Activated gamma-delta T cell treated with Interleukin-2 at 50 U/mL for 16 hours (primary cell): ENCODE data around the gene NID1.
"Not testable (repeated sequence)": the region's sequence is repeated elsewhere in the genome, so short reads cannot be mapped to it uniquely, and the experiment has no call there.

Experiments
- DNase-seq: peaks from one replicate; pipeline ENCODE4 v3.0.0-alpha.2; 2020

The NID1 gene

DNA sequence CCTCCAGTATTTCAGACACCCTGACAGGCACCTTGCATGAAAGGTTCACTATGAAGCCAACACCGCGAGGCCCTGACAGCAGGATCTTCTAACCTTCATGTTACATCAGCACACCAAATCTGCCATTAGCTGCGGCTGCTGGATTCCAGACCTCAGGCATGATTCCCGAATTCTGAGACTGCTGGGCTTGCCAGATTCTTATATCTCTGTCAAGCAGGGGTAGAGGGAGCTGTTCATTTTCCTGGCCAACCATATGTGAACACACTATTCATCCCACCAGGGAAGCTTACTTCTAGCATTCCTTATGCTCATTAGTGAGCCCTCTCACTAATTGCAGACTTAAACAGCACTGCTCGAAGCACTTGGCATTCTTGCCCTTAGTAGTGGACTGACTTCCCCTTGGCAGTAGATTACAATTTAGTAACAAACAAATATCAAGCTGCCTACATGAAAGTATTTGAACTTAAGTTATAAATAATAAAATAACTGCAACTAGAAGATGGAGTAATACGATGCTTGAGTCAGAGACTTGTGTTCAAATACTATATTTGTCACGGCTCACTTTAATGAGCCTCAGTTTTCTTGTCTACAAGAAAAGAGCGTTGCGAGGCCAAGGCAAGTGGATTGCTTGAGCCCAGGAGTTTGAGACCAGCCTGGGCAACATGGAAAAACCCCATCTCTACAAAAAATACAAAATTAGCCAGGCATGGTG is 43.3 kb downstream of the NID1 start:
- no peak for DNase-seq

DNA sequence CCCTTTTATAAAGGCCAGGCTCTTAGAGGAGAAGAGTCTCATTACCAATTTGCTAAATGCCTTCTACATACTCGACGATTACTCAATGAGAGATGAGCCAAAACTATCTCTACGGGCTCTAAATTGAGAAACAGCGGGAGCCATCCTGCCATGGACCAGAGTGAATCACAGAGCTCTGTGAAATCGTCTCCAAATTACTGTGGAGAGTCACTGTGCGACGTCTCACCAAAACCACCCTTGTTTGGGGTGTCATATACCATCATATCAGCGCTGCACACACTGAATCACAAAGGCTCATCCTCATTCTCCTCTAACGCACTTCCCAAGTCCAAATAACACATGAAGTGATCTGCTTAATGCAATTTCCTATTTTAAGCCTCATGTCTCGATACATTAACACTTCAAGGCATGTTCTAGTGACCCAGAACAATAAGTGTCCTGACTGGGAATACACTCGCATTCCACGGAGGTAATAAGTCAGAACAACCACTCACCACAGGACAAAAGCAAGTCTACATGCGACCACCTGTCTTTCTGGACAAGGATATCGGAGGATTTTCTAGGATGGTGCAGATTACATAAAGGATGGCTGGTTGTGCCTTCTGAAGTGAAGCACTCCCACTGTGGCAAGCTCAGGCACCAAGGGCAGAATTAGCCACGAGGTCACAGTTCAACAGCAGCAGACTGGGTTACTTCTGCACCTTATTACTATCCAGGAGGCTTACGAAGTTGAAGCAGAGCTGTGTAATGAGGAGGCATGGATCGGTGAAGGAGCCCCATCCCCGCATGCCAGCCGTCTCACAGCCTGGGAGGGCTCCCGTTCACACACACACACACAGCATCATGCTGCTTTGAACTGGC is 44.3 kb downstream of the NID1 start:
- DNase-seq: no peak

DNA sequence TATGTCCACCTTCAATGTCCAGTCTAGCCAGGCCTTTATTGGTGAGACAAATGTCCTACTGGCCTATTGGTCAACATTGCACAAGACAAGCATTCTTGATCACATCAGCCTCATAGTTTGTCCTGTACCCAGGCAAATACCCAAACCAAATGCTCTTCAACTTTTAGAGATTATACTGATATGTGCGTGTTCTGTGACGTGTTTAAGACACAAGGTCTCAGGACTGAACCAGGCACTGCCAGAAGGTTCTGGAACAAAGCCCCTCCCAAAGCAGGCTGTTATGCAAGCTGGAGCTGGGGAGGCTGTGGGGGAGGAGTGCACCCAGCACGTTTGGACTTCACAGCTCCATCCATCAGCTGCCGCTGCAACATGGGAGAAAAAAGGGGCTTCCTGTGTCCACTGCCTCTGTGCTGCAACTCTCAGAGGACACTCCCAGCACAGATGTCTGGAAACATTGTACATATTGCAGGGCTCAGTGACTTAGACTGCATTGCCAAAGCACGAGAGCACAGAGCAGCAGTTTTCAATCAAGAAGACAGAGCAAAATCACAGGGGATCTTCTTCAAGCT is 45.9 kb downstream of the NID1 start:
- no peak for DNase-seq

DNA sequence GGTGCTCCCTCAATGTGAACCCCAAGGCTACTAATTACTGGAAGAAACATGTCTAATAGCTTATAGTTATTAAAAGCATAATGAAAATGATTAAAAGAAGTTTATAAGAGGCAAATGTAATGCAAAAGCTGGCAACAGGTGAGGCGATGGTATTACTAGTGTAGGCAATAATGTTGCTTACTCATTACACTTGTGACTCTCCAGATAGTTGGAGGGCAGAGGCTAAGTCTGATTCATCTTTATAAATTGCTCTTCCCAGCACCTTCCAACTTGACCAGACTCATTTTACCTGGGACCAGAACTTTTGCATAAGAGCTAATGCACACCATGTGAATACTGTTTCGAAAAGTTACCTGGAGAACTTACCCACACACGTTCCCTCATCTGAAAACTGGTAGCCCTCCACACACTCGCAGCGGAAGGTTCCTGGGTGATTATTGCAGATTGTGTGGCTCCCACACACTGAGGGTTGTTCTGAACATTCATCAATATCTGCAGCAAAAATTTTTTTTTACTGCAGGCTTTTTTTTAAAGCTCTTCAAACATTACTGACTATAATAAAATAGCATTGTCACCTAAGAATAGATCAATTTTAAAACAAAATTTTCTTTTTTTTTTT is 48.0 kb downstream of the NID1 start:
- no peak for DNase-seq

DNA sequence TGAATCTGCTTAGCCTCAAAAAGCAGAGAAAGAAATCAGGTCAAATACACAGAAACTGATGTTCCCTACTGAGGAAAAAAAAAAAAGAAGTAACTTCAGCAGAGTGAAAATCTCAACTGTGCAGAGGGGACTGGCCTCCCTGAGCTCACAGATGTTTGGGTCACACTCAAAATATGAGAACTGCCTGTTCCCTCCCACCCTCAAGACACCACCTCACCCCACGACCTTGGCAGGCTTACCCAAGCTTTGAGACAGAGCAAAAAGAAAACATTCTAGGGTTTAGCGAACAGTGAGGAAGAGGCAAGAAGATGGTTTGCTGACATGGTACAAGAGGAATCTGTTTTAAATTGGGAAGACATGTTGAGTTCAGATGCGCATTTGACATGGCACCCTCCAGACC is 48.8 kb downstream of the NID1 start:
- no peak for DNase-seq

DNA sequence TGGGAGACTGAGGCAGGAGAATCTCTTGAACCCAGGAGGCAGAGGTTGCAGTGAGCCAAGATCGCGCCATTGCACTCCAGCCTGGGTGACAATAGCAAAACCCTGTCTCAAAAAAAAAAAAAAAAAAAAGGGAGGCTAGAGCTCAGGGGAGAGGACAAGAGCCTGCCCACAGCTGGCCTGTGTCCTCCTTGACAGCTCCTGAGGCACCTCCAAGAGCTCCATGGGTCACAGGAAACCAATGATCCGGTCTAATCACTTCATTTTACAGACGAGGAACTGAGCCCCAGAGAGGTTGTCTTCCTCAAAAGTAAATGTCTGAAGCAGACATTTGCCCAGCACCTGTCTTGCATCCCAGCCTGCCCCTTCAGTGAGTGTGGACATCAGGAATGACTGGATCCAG is 49.4 kb downstream of the NID1 start:
- DNase-seq: no peak

DNA sequence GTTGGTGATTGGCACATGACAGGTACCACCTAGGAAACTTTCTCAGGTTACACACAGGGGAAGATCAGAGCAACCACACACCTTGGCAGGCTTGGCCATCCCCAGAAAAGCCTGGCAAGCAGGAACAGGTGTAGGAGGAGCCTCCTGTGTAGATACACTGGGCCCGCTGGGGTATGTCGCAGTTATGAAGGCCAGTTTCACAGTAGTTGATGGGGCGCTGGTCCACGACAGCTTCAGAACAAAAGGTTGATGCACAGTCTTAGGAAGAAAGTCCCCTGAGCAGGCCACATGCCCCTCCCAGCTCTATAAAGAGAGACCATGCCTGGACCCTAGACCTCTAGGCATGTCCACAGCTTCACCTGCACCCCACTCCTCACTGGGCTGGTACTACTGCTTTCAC is 51.6 kb downstream of the NID1 start:
- no peak for DNase-seq

DNA sequence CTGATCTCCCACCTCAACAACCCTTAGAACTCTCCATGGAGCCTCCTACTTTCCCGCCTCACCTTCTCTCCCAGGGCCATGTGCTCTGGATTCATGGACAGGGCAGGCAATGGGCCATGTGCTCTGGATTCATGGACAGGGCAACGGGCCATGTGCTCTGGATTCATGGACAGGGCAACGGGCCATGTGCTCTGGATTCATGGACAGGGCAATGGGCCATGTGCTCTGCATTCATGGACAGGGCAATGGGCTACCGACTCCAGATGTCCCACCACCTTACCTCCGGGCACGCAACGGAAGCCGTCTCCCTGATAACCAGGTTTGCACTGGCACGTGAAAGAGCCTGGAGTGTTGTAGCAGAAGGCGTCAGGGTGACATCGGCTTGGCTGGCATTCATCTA is 53.2 kb downstream of the NID1 start:
- no peak for DNase-seq

DNA sequence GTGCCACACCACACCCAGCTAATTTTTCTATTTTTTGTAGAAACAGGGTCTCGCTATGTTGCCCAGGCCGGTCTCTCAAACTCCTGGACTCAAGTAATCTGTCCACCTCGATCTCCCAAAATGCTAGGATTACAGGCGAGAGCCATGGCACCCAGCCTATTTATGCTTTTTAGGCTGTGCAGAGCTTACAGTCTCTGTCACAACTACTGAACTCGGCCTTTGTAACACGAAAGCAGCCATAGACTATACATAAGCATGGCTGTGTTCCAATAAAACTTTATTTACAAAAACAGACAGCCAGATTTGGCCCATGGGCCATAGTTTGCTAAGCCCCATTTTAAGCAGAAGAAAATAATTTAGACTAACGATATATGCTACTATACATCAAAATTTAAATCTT is 54.4 kb downstream of the NID1 start:
- no peak for DNase-seq

DNA sequence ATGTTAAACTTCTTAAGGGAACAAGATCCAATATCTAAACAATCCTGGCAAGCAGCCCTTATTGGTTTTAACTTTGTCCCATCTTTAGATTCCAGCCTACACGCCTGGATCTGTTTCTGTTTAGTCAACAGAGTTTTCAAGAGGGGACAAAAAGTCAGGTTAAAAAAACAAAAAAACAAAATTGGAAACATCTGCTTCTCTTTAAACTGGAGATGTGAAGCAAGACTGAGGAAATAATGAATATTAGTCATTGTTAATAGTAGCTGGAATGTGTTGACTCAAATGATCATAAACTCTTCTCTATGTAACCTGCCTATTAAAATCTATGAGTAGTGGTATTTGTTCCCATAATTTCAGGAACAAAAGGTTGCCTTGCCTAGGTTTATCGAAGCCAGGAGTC is 55.0 kb downstream of the NID1 start:
- DNase-seq: no peak

DNA sequence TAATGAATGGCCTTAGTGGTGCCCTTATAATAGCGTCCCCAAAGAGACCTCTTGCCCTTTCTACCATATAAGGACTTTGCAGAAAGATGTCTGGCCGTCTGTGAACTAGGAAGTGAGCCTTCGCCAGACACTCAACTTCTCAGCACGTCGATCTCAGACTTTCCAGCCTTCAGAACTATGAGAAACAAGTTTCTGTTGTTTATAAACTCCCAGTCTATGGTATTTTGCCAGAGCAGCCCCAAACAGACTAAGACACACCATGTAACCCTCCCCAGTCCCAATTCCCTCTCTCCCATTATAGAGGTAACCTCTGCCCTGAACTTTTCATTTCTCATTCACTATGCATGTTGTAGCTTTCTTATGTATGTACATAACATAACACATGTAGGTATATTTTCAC is 55.7 kb downstream of the NID1 start:
- no peak for DNase-seq

DNA sequence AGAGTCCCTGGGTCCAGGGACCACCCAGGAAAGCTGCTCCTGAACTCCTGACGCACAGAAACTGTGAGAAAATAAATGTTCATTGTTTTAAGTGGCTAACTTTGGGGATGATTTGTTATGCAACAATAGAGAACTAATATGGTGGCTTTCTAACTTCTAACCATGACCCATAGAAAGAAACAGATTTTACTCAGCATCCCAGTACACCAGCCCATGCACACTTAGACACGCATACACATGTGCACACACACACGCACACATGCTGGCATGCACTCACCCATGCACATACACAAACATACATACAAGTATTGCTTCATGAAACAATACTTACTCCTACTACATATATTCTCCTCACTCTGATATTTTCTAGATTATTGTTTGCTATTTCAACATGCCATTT is 57.1 kb downstream of the NID1 start:
- DNase-seq: no peak

DNA sequence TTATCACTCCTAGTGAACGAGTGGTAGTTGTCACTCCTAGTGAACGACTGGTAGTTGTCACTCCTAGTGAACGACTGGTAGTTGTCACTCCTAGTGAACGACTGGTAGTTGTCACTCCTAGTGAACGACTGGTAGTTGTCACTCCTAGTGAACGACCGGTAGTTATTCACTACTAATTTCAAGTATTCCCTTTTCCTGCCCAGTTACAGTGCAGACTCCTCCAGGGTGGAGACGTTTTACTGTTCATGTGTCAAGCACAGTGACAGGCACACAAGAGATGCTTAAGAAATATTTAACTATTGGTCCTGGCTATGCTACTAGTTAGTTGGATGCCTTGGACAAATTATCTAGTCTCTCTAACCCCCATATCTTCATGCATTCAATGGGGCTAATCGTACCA is 61.8 kb downstream of the NID1 start:
- not testable (repeated sequence) for DNase-seq

DNA sequence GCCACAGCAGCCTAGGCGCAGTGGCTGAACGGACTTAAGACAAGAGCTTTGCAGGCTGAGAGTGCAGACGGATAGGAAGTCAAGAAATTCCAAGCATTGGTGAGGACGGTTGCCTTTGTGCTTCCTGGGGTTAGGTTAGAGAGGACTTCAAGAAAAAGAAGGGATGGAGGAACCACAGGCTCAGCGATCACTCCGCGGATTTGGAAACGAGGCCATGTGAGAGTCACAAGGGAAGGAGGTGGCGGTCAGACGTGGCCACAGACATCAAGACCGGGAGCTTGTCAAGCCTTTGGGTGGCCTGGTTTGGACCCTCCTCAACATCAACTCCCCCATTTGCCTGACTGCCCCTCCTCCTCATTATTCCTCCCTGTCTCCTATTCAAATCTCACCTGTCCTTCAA is 62.3 kb downstream of the NID1 start:
- DNase-seq: no peak

DNA sequence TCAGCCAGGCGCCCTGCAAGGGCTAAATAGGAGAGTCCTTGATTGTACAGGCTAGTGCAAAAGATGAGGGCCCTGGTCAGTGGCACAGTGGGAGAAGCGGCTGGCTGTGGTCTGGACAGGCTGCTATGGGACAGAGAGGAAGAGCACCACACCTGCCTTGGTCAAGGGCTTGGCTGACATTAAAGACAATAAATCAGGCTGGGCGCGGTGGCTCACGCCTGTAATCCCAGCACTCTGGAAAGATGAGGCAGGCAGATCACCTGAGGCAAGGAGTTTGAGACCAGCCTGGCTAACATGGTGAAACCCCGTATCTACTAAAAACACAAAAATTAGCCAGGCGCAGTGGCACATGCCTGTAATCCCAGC is 62.9 kb downstream of the NID1 start:
- DNase-seq: no peak

DNA sequence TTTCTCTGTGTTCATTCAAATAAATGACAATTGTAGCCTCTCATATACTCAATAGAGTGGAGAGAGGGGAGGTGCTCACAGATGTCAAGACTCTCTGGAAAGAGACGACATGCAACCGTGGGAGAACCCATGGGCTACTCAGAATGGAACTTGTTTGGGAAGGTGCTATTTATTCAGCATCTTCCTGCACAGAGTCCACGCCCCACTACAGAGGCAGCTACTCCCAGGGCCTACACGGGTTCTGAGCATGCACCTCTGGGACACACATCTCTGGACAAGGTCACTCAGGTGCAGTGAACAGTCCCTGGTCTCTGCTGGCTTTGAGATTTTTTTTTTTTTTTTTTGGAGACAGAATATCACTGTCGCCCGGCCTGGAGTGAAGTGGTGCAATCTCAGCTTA is 64.1 kb downstream of the NID1 start:
- DNase-seq: no peak

DNA sequence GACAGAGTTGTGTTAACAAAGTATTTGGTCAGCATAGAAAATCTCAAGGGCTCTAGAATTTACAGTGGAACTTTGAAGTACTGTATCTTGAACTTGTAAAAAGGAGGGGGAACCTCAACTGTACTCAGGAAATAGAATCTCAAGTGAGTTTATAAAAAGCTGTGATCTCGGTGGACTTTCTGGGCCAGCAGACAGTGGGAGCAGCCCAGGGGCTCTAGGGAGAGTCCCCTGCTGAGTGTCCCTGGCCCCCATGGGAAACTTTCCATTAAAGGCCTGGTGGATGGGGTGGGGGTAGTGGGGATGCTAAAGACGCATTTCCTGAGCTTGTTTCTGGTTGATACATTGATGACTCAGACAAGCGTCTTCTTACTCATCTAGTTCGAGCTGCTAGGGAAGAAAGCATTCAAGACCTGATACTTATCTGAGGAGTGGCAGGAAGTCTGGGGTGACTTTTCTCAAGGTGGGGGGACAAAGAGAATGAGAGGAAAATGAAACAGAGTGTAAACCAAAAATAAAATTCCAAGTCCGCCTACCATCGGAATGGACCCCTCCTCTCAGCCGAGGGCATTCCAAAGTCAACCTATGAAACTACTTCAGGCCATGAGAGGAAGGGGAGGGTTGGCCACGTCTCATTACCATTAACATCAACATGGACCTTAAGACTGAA is 65.5 kb downstream of the NID1 start:
- peak; percentile 61 for DNase-seq

DNA sequence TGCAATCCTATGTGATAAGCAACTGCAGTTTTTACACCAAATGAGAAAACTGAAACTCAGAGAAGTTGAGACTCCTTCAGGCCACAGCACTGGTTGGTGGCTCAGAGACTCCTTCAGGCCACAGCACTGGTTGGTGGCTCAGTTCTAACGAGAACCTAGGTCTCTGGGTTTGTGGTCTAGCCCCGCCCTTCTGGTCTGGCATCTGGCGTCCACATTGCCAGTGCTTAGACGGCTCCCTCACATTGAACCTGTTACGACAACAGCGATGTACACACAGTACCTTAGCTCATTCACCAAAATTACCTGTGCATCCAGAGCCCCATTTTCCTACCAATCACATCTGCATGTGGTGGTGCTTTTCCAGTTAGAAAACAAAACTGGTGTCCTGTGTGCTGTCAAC is 66.1 kb downstream of the NID1 start:
- peak; percentile 42 for DNase-seq

DNA sequence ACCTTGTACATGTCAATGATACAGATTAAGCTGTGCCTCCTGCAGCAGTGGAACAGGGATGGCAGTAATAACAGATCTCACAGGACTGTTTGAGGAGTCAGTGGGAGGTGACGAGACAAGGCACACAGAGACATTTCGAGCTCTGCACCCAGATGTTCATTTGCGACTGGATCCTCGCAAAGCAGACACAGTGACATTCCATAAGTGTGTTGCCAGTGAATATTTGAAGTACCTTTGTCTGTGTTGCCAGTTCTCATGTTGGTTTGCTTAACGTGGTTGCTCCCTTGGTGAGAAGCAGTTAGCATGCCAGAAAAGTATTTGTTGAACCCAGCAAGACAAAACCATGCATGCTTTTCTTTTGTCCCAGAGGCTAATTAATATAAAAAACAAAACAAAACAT is 67.0 kb downstream of the NID1 start:
- DNase-seq: no peak

DNA sequence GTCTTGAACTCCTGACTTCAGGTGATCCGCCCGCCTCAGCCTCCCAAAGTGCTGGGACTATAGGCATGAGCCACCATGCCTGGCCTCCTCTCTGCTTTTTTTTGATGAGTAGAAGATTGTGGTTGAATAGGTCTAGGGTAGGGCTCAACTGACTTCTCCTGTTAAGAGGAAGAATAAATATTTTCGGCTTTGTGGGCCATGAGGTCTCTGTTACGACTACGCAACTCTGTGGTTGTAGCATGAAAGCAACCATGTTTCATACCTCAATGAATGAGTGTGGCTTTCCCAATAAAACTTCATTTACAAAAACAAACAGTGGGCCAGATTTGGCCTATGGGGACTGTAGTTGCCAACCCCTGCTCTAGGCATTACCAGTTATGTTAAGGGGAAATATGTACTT is 67.8 kb downstream of the NID1 start:
- DNase-seq: no peak

DNA sequence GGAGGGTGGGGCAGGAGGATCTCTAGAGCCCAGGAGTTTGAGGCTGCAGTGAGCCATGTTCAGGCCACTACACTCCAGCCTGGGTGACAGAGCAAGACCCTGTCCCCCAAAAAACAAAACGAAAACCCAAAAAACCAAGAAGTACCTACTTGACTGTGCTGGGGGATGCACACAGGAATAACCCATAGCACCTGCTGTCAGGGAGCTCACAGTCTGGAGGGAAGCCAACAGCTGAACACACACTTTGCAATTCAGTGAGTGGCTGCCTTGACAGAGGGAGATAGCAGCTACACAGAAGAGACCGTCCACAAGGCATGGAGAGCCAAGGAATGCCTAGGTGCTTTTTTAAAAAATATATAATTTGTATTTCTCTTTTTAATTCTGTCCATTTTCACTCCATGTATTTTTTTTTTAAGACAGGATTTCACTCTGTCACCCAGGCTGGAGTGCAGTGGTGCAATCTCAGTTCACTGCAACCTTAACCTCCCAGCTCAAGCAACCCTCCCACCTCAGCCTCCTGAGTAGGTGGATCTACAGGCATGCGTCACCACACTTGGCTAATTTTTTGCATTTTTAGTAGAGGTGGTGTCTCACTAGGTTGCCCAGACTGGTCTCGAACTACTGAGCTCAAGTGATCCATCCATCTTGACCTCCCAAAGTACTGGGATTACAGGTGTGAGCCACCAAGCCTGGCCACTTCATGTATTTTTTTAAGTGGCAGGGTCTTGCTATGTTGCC is 68.7 kb downstream of the NID1 start:
- DNase-seq: no peak

DNA sequence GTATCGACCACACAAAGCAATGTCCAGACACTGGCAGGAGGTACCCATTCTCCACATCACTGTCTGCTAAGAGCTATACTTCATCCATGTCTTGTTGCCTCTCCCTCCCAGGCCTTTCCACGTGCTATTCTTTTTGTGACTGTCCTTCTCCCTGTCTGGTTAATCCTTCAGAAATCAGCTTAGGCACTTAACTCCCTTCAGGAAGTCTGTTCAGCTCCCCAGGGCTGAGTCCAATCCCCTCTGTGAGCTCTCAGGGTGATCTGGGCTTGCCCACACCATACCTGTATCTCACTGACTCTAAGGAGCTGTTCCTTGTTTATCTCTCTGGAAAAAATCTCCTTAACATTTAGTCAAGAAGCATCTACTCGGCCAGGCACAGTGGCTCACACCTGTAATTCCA is 69.4 kb downstream of the NID1 start:
- no peak for DNase-seq

DNA sequence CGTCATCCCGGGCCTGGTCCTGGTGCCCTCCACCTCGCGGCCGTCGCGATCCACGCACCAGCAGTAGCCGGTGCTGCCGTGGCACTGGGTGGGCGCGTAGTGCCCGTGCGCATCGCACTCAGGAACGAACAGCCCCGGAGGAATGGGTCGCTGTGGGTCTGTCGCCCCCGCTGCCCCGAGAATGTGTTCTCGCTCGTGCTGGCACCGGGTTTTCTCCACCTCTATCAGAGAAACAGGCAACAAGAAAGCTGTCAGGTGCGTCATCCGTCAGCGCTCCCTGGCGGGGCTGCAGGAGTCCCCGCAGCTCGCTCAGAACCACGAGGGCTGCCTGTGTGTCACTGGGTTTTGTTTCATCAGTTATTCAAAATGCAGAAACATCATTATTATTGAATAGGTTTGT is 71.2 kb downstream of the NID1 start:
- no peak for DNase-seq
